GM12878 (cell line): ENCODE data around the gene GRIK4. TPM values are rescaled to one million over a fixed set of nuclear protein-coding genes. Genes with fewer than 3 reads are reported as not detected.
A peak's percentile ranks its signal among the peaks of the same experiment; 100 is the strongest.

Source experiments
- ATAC-seq: fragments of 200-7000 bp; cut with Tn5 transposase; 3 replicates; pipeline ENCODE4 v1.9.1; 2020; ENCODE audit warnings: mild to moderate bottlenecking, moderate library complexity
- BruUV-seq: library from RNA; stranded (reverse); fragments of 400-500 nt; replicated peaks from 2 replicates; lab custom pipeline; 2021; lab: Mats Ljungman, UMichigan
- CTCF ChIA-PET: fragments of 300-600 bp; sonication (Branson Sonifier 250); formaldehyde crosslinking; extraction: SDS; loops from one replicate; lab custom pipeline; 2021; ENCODE audit warnings: inconsistent platforms; lab: Yijun Ruan, JAX
- POLR2A ChIA-PET: fragments of 350-600 bp; formaldehyde crosslinking; extraction: SDS; loops from one replicate; lab custom pipeline; 2021; ENCODE audit warnings: inconsistent platforms; lab: Charles Lee
- RAD21 ChIA-PET: fragments of 300-600 bp; sonication (Branson Sonifier 250); formaldehyde crosslinking; loops from one replicate; lab custom pipeline; 2023; ENCODE audit warnings: antibody characterized with exemption; ENCODE audit not compliant: unreplicated experiment; lab: Charles Lee
- SMC1A ChIA-PET: fragments of 300-600 bp; sonication (Branson Sonifier 250); formaldehyde crosslinking; loops from one replicate; lab custom pipeline; 2023; ENCODE audit not compliant: unreplicated experiment, uncharacterized antibody; lab: Charles Lee
- DNase-seq: peaks from one replicate; pipeline ENCODE4 v3.0.0-alpha.2; 2011; ENCODE audit warnings: low read depth, low spot score
- FAIRE-seq: peaks from 3 replicates; lab custom pipeline; 2011; peaks lifted over from hg19 to GRCh38; lab: Jason Lieb, UNC
- H2AFZ ChIP-seq: 2 replicates; pipeline ENCODE4 v1.6.0; 2011; ENCODE audit warnings: low read depth, low read length, control low read depth; ENCODE audit not compliant: control insufficient read depth
- H3K27ac ChIP-seq: 2 replicates; pipeline ENCODE4 v1.5.1; 2011; ENCODE audit warnings: control low read depth; ENCODE audit not compliant: control insufficient read depth, insufficient read depth
- H3K27me3 ChIP-seq, 2 experiments: replicated peaks in 1 of 2; 2 replicates each; pipeline versions ENCODE4 v1.6.0 to v1.6.1; 2011; ENCODE audit warnings: low read length in 1 of 2; ENCODE audit not compliant: control insufficient read depth in 2 of 2, insufficient read depth in 2 of 2
- H3K36me3 ChIP-seq, 2 experiments: 2 replicates each; pipeline ENCODE4 v1.5.1; 2011; ENCODE audit warnings: low read length in 1 of 2; ENCODE audit not compliant: control insufficient read depth in 2 of 2, insufficient read depth in 2 of 2
- H3K4me1 ChIP-seq: 2 replicates; pipeline ENCODE4 v1.6.1; 2011; ENCODE audit warnings: mild to moderate bottlenecking, low read length, moderate library complexity, mixed read lengths; ENCODE audit not compliant: control insufficient read depth, insufficient read depth
- H3K4me2 ChIP-seq: 2 replicates; pipeline ENCODE4 v1.6.0; 2011; ENCODE audit warnings: control low read depth; ENCODE audit not compliant: control insufficient read depth, insufficient read depth
- H3K4me3 ChIP-seq: fragments of 200-600 bp; sonication (generic); 2 replicates; pipeline ENCODE4 v1.5.1; 2016
- H3K79me2 ChIP-seq: 2 replicates; pipeline ENCODE4 v1.6.0; 2011; ENCODE audit warnings: low read length; ENCODE audit not compliant: control insufficient read depth, insufficient read depth
- H3K9ac ChIP-seq: 2 replicates; pipeline ENCODE4 v1.8.0; 2011; ENCODE audit warnings: low read length, control low read depth, mixed read lengths; ENCODE audit not compliant: control insufficient read depth, insufficient read depth
- H3K9me3 ChIP-seq: replicated peaks from 3 replicates; pipeline ENCODE4 v1.5.1; 2011; ENCODE audit warnings: mild to moderate bottlenecking, low read length; ENCODE audit not compliant: control insufficient read depth, insufficient read depth
- H4K20me1 ChIP-seq: 2 replicates; pipeline ENCODE4 v1.6.0; 2011; ENCODE audit not compliant: control insufficient read depth, insufficient read depth
- CBX5 ChIP-seq: sonication (generic); IDR thresholded peaks from 2 replicates; pipeline ENCODE4 v1.6.1; 2016; ENCODE audit warnings: low read depth, moderate library complexity, mild to moderate bottlenecking, inconsistent platforms
- TCF7 ChIP-seq: IDR thresholded peaks from 2 replicates; pipeline ENCODE4 v1.6.1; 2014; ENCODE audit warnings: antibody characterized with exemption, borderline replicate concordance
- YY1 ChIP-seq: IDR thresholded peaks from 2 replicates; pipeline ENCODE4 v1.6.1; 2011; ENCODE audit warnings: low read depth, mild to moderate bottlenecking, low read length
- ZNF592 ChIP-seq: fragments of 450-650 bp; IDR thresholded peaks from 2 replicates; pipeline ENCODE4 v1.6.1; 2017; ENCODE audit warnings: mild to moderate bottlenecking, moderate library complexity
- WGBS: methylation state at CpG from one replicate; pipeline ENCODE4 v1.1.6; 2016; ENCODE audit warnings: low lambda C conversion rate; ENCODE audit not compliant: insufficient replicate concordance, insufficient coverage; ENCODE audit errors: missing lambda C conversion rate; 5-methylcytosine and 5-hydroxymethylcytosine counted together
- in situ Hi-C: fragments of 300-500 bp; cut with MboI; formaldehyde crosslinking; loops from 9 replicates; pipeline ENCODE4 v1.14.3; 2018; ENCODE audit warnings: mixed read lengths
- intact Hi-C: fragments of 100-400 bp; cut with micrococcal nuclease; formaldehyde crosslinking; loops from one replicate; pipeline ENCODE4 v1.14.2; 2022; ENCODE audit not compliant: unreplicated experiment
- polyA plus RNA-seq, 11 experiments: library from polyadenylated mRNA; depleted of rRNA in 4 of 11; unstranded in 6 of 11; stranded (reverse) in 5 of 11; fragments of >200 nt; fragmentation: Nextera tagmentation in 4 of 11; fragmentation: Illumina TruSeq in 1 of 11; extraction: Ambion mirVana in 4 of 11; extraction: Trizol in 1 of 11; gene quantifications; 1 replicate in 1 of 11; 2 replicates in 10 of 11; pipeline versions ENCODE4 v1.2.1 to v1.2.3, GENCODE V29; 2011 to 2016; ENCODE audit warnings: inconsistent platforms in 2 of 11, missing spikeins in 2 of 11, low read depth in 1 of 11
- total RNA-seq, 4 experiments: library from RNA; depleted of rRNA in 3 of 4; stranded (reverse); fragments of >200 nt in 3 of 4; fragmentation: Illumina TruSeq in 1 of 4; extraction: Trizol in 1 of 4; gene quantifications; 2 replicates each; pipeline versions ENCODE4 v1.2.1 to v1.2.3, GENCODE V29; 2013 to 2021

The GRIK4 gene
- total and polyA plus RNA-seq, 10 of the 15 experiments (the other 5 are each of a cell fraction or from before 2014, with no cell fraction given): 0.33 to 3.6 (median 0.72) TPM

GRCh38 chr11:120501440-120501839 is 10.1 kb upstream of the GRIK4 start:
- Histone ChIP-seq H3K4me1 (peaks cover 20% of the 10 kb centered on the region), H3K4me3 (no peak overlapping the region), H3K36me3 (no peaks in the 10 kb centered on the region), H3K9ac (no peak overlapping the region), H3K27ac (peak overlapping the region; percentile 24; the same call in 1 of the 2 replicates), H2AFZ (no peak overlapping the region), H3K4me2 (no peak overlapping the region), H4K20me1 (no peaks in the 10 kb centered on the region), H3K9me3 (no peaks in the 10 kb centered on the region), H3K79me2 (no peaks in the 10 kb centered on the region), H3K27me3 (no peaks in the 10 kb centered on the region; a peak in 1 of 4 replicates)
- ATAC-seq (no peak), FAIRE-seq (no peak), DNase-seq (no peak)
- TF ChIP-seq CBX5 (no peak), TCF7 (no peak), YY1 (no peak), ZNF592 (no peak)
- intact Hi-C loops (loop anchor here (5.0 kb wide), 1 partner anchor 164 kb away; the partner anchor contains the start of gene ARHGEF12), in situ Hi-C loops (no loop called here)
- POLR2A ChIA-PET: no interaction called here
- 13% methylated on average over 2 of the region's 2 CpGs for WGBS
- CTCF ChIA-PET: interaction anchor here (1.2 to 5.2 kb wide), 6 partner anchors 9 to 428 kb away, joined by 3 to 40 read pairs (median 6); partner anchors contain the start of genes ARHGEF12 and GRIK4
- no TSS peak for BruUV-seq
- RAD21 ChIA-PET: interaction anchor here (1.1 to 2.0 kb wide), 2 partner anchors 9 kb away, joined by 3 to 4 read pairs; no protein-coding TSS in a partner anchor
- SMC1A ChIA-PET: interaction anchor here (0.9 to 3.9 kb wide), 9 partner anchors 8 to 301 kb away, joined by 3 to 20 read pairs (median 4); partner anchors contain the start of gene TLCD5
